GM08714 (cell line): Measurements from ENCODE around the gene CHST11.
"Not testable (repeated sequence)": the region's sequence is repeated elsewhere in the genome, so short reads cannot be mapped to it uniquely, and the experiment has no call there.

Experiments used
- H3K4me3 ChIP-seq: fragments of 200-500 bp; sonication (Bioruptor generic); 2 replicates; pipeline ENCODE4 v1.5.1; 2014; ENCODE audit warnings: mild to moderate bottlenecking, low read length, inconsistent platforms
- ZNF274 ChIP-seq: IDR thresholded peaks from 2 replicates; pipeline ENCODE4 v1.6.1; 2012; ENCODE audit warnings: mild to moderate bottlenecking, low read depth, low read length

Gene CHST11

GRCh38 chr12:104801005-104801404, 344.3 kb downstream of the CHST11 start:
- TF ChIP-seq ZNF274, result no peak
- no peak overlapping the region for H3K4me3 ChIP-seq

- H3K4me3 ChIP-seq, result no peak overlapping the region
- no peak for TF ChIP-seq ZNF274
These were observed 344.7 kb downstream of the CHST11 start for GRCh38 chr12:104801427-104801826.

GRCh38 chr12:104802208-104802607, 345.5 kb downstream of the CHST11 start:
- H3K4me3 ChIP-seq, result no peak overlapping the region
- TF ChIP-seq ZNF274, result no peak

GRCh38 chr12:104805186-104805585, 348.4 kb downstream of the CHST11 start:
- H3K4me3 ChIP-seq, result no peak overlapping the region
- no peak for TF ChIP-seq ZNF274

- not testable (repeated sequence) for H3K4me3 ChIP-seq
These were observed 349.4 kb downstream of the CHST11 start for GRCh38 chr12:104806194-104806593.

GRCh38 chr12:104809251-104809650, 352.5 kb downstream of the CHST11 start:
- no peak for TF ChIP-seq ZNF274
- no peak overlapping the region for H3K4me3 ChIP-seq

- no peak for TF ChIP-seq ZNF274
- H3K4me3 ChIP-seq, result no peak overlapping the region
These were observed 353.1 kb downstream of the CHST11 start for GRCh38 chr12:104809706-104810385.
